ENCODE measurements around the gene KCNMB2. TPM values are rescaled to one million over a fixed set of nuclear protein-coding genes. Genes with fewer than 3 reads are reported as not detected.

Gene KCNMB2
- total RNA-seq, 1 donor, result not detected

DNA sequence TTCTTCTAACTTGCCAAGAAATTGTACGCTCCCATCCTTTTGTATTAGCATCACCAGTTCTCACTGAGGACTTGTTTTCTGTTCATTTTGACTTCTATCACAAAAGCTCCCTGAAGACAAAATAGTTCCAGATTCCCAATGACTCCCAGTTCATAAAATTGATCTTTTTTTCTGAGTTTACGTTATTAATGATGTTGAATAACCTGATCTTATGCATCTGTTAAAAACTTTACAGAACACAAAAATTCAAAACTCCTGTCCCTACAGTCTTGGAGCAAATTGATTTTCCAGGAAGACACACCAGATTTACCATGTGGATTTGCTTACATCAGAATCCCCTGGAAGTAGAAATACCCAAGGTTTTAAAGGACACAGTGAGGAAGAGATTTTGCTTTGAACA lies 8.3 kb upstream of the KCNMB2 start:
- DNase-seq (ENCODE audit: low read depth), result no peak
- TF ChIP-seq, protein P1, sequence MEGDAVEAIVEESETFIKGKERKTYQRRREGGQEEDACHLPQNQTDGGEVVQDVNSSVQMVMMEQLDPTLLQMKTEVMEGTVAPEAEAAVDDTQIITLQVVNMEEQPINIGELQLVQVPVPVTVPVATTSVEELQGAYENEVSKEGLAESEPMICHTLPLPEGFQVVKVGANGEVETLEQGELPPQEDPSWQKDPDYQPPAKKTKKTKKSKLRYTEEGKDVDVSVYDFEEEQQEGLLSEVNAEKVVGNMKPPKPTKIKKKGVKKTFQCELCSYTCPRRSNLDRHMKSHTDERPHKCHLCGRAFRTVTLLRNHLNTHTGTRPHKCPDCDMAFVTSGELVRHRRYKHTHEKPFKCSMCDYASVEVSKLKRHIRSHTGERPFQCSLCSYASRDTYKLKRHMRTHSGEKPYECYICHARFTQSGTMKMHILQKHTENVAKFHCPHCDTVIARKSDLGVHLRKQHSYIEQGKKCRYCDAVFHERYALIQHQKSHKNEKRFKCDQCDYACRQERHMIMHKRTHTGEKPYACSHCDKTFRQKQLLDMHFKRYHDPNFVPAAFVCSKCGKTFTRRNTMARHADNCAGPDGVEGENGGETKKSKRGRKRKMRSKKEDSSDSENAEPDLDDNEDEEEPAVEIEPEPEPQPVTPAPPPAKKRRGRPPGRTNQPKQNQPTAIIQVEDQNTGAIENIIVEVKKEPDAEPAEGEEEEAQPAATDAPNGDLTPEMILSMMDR (IDR thresholded peaks at IDR 0.05; ENCODE audit: insufficient read depth, low read length), result no peak

DNA sequence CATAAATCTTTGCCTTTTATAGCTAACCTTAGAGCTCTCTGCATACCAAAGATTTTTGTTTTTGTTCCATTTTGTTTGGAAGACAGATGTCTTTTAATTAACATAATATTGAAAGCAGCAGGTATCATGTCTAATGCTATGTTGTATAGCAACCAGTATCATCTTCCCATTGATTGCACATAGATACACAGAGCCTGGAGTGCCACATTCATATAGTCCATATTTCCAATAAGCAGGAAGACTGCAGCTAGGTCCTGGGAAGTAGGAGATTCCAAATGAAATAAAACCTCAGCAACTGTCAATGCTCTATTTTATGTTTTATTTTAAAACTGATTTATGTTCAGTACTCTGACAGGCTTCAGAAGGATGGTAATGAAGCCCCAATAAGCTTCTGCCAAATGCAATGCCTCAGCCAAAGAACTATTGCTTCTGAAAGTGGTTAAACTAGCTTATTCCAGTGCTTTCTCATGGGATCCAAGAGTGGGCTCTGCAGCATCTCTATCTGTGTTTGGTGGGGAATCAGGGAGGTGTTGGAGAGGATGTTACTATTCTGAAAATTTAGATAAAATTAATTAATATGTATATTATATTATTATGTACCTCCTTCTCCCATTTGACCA lies 6.5 kb upstream of the KCNMB2 start:
- TF ChIP-seq, protein P1 (IDR thresholded peaks at IDR 0.05; ENCODE audit: insufficient read depth, low read length), result no peak
- DNase-seq (ENCODE audit: low read depth), result no peak
- H3K4me3 ChIP-seq (ENCODE audit: low read depth, low read length), result no peak overlapping the region

More for the DNA sequence above, 8.3 kb upstream of the KCNMB2 start:
- no peak overlapping the region for H3K4me3 ChIP-seq (ENCODE audit: low read depth, low read length)

DNA sequence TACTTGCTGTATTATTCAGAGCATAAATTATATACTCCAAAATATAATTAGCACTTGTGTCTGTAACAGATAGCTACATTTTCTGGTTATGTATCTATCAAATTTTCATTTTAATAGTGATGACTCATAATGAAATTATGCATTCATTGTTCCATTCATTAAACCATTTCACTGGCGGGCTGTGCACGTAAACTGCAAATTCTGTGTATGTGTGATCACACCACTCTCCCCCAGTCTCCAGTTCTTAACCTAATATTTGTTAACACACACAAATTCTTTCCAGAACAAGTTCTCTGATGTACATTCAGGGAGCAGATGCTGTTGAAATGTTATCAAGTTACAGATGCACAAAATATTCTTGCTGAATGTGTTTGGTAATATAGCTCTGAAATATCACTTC lies 3.8 kb upstream of the KCNMB2 start:
- DNase-seq (ENCODE audit: low read depth), result no peak
- H3K4me3 ChIP-seq (ENCODE audit: low read depth, low read length), result no peak overlapping the region
- TF ChIP-seq, protein P1 (IDR thresholded peaks at IDR 0.05; ENCODE audit: insufficient read depth, low read length), result no peak

GRCh38 chr3:178537122-178537705 lies 978 bp downstream of the KCNMB2 start:
- H3K4me3 ChIP-seq (ENCODE audit: low read depth, low read length), result no peak overlapping the region
- TF ChIP-seq, protein P1 (IDR thresholded peaks at IDR 0.05; ENCODE audit: insufficient read depth, low read length), result no peak
- no peak for DNase-seq (ENCODE audit: low read depth)

DNA sequence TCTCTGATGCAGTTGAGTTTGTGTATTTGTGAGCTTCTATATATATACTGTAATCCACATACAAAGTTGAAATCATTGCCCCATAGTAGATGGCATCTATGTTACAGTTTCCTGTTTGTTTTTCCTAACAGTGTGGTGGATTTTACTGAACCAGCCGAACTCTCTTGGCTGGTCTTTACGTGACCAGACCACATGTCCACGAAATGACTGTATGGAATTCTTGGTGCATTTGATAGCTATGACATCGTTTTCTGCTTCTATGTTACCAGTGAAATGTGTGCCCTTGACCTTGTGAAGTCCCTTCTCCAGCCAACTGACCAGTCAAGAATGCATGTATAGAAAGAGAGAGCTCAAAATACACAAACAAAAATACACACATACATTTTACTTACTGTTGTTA lies 1.8 kb downstream of the KCNMB2 start:
- DNase-seq (ENCODE audit: low read depth), result no peak
- no peak overlapping the region for H3K4me3 ChIP-seq (ENCODE audit: low read depth, low read length)
- TF ChIP-seq, protein P1 (IDR thresholded peaks at IDR 0.05; ENCODE audit: insufficient read depth, low read length), result no peak

- no peak for DNase-seq (ENCODE audit: low read depth)
- H3K4me3 ChIP-seq (ENCODE audit: low read depth, low read length), result no peak overlapping the region
- TF ChIP-seq, protein P1 (IDR thresholded peaks at IDR 0.05; ENCODE audit: insufficient read depth, low read length), result no peak
Measured at GRCh38 chr3:178540184-178540583, 3.9 kb downstream of the KCNMB2 start.

All from fibroblast of the aortic adventitia (primary cell).